GM12891 (cell line): ENCODE measurements around the gene FSTL4.
A peak's percentile ranks its signal among the peaks of the same experiment; 100 is the strongest.

Experiments
- DNase-seq: peaks from one replicate; pipeline ENCODE4 v3.0.0; 2011; ENCODE audit warnings: low spot score; ENCODE audit not compliant: insufficient read length
- FAIRE-seq: peaks from 2 replicates; lab custom pipeline; 2011; peaks lifted over from hg19 to GRCh38; lab: Jason Lieb, UNC
- PAX5 ChIP-seq: IDR thresholded peaks from 2 replicates; pipeline ENCODE4 v1.6.1; 2011; ENCODE audit warnings: low read length, moderate library complexity, mild to moderate bottlenecking; ENCODE audit not compliant: insufficient read depth, severe bottlenecking
- POLR2A ChIP-seq: IDR thresholded peaks from 2 replicates; pipeline ENCODE4 v1.6.1; 2011; ENCODE audit warnings: low read depth, low read length, control low read depth
- POLR2AphosphoS5 ChIP-seq: IDR thresholded peaks from 2 replicates; pipeline ENCODE4 v1.6.1; 2011; ENCODE audit warnings: low read depth, low read length, control low read depth
- POU2F2 ChIP-seq: IDR thresholded peaks from 2 replicates; pipeline ENCODE4 v1.6.1; 2011; ENCODE audit warnings: low read depth, mild to moderate bottlenecking, control low read depth, low read length, moderate library complexity
- SPI1 ChIP-seq: IDR thresholded peaks from 2 replicates; pipeline ENCODE4 v1.6.1; 2011; ENCODE audit warnings: low read depth, low read length, control low read depth
- TAF1 ChIP-seq: IDR thresholded peaks from 2 replicates; pipeline ENCODE4 v1.6.1; 2011; ENCODE audit warnings: low read depth, low read length, control low read depth

Gene FSTL4

DNA sequence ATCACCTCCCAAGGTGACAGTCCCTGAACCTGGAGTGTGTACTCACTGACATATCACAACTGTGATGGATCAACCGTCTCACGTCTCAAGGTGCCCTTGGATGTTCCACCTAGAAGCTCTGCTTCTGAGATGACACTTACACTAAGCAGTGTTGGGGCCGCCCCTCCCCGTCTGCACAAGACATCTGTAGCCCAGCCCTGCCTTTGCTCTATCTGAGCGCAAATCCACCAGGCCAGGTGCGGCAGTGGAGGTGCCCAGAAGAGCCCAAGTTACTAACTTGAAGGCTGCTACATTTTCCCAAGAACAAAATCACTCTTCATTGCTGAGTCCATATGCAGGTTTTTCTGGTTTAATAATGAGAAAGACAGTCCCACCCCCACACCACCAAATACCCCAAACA, 148.3 kb downstream of the FSTL4 start:
- DNase-seq: no peak
- FAIRE-seq: no peak
- TF ChIP-seq TAF1: no peak
- TF ChIP-seq POU2F2: no peak
- no peak for TF ChIP-seq PAX5
- no peak for TF ChIP-seq POLR2AphosphoS5
- TF ChIP-seq SPI1: no peak

DNA sequence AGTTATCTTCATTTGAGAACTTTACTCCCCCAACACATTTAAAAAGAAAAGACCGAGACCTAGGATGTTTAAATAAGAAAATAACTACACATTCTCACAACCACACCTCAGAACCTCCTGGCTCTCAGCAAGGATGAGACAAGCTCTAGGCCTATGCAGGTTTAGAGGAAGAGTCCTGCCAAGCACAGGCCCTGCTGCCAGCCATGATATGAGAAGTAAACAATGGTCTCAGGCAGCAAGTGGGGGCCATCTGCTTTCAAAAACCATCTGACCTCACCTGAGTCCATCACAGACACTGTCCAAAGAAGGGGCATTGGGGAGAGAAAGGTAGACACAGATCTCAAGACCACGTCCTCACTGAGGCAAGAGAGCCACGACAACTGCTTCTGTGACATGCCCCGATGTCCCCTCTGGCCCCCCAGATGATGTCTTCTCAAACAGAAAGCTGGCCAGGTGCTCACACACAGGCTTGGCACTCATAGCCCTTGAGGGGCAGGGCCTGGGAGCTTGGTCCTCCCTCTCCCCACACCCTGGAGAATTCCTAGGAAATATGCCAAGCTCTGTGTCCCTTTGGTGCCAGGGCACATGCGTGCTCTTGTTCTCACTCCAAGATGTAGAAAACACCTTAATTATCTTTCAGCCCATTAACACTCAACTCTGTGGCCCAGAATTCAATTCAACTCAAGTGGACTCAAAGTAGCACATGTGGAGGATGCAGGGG, 150.4 kb downstream of the FSTL4 start:
- no peak for TF ChIP-seq POLR2A
- no peak for TF ChIP-seq PAX5
- no peak for TF ChIP-seq POLR2AphosphoS5
- TF ChIP-seq POU2F2: no peak
- FAIRE-seq (no peak), DNase-seq (no peak)

GRCh38 chr5:133460172-133460758, 152.1 kb downstream of the FSTL4 start:
- peak; percentile 46 for DNase-seq
- TF ChIP-seq POU2F2 (no peak), PAX5 (no peak), POLR2A (no peak), POLR2AphosphoS5 (no peak), TAF1 (no peak), SPI1 (no peak)
- FAIRE-seq: peak; percentile 20

DNA sequence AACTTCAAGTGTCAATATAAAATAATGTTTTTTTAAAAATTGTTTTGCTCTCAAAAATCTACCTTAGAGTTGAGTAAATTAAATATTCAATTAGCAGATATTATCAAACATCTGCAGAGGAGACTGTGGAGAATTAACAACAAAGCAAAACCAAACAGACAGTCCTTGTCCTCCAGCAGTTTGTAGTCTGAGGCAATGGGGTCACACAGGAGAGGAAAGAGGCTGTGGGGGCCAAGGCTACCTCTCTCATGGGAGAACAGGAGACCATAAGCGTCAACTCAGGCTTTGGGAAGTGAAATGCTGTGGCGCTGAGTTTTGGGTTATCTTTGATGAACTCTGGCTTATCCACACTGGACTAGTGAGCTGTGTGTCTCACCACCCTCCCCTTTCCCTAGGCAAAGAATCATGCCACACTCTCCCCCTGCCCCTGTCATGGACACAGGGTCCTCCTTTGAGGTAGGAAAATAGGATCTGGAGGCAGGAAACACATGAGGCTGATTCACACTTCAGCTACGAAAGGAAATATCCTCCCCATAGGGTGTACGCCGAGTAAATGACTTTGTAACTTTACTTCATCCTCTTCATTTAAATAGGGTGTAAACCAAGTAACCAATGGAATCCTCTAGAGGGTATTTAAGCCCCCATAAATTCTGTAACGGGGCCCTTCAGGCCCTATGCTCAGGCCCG, 152.7 kb downstream of the FSTL4 start:
- no peak for DNase-seq
- FAIRE-seq: no peak
- TF ChIP-seq POLR2A: no peak
- no peak for TF ChIP-seq SPI1
- TF ChIP-seq POLR2AphosphoS5: no peak
- TF ChIP-seq POU2F2: no peak
- no peak for TF ChIP-seq TAF1
- no peak for TF ChIP-seq PAX5

GRCh38 chr5:133458435-133458834, 153.9 kb downstream of the FSTL4 start:
- DNase-seq: no peak
- no peak for TF ChIP-seq TAF1
- TF ChIP-seq POLR2AphosphoS5: no peak
- no peak for TF ChIP-seq POLR2A
- no peak for TF ChIP-seq PAX5
- no peak for TF ChIP-seq POU2F2
- TF ChIP-seq SPI1: no peak
- no peak for FAIRE-seq

- DNase-seq (no peak), FAIRE-seq (no peak)
These were observed 154.6 kb downstream of the FSTL4 start for GRCh38 chr5:133457439-133458355.

DNA sequence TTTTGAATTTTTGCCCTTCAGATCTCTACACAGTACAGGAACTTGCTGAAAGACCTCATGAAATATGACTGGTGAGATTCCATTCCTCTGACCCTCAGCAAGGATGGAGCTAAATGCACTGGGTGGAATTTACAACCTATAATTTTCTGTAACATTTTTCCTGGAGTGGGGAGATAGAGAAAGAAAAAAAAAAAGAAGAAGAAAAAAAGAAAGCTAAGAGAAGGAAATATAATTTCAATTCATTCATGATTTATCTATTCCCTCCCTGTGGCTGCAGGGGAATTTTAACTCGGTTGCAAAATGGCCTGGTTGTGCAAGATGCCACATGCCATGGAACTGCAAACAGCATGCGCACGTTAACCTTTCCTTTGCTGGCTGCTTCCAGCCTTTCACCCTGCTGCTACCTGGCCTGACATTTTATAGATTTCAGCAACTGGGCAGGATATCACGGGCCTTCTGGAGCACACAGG, 155.4 kb downstream of the FSTL4 start:
- no peak for DNase-seq
- FAIRE-seq: no peak
- TF ChIP-seq SPI1 (no peak), POLR2A (no peak), TAF1 (no peak), PAX5 (no peak), POU2F2 (no peak), POLR2AphosphoS5 (no peak)

More at GRCh38 chr5:133457439-133458355, 154.6 kb downstream of the FSTL4 start:
- TF ChIP-seq SPI1: no peak
- no peak for TF ChIP-seq TAF1
- TF ChIP-seq PAX5: no peak
- no peak for TF ChIP-seq POLR2AphosphoS5
- TF ChIP-seq POLR2A: no peak
- TF ChIP-seq POU2F2: no peak

DNA sequence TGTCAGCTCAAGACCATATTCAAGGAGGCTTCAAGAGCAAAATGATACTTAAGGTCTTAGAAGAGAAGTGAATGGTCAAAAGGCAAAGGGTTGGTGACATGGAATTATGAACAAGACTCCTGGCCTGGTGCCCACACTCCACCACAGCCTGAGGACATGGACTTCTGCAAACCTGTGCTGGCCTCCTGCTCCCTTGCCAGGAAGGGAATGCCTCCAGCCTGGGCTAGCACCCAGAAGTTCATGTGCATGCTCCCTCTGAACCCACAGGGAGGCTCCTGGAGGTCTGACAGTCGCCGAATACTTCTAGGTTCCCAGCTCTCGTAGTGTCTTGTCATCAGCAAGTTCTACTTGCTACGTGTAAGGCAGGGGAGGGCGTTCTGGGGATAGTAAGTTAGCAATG, 156.7 kb downstream of the FSTL4 start:
- DNase-seq (no peak), FAIRE-seq (no peak)
- TF ChIP-seq SPI1: no peak

DNA sequence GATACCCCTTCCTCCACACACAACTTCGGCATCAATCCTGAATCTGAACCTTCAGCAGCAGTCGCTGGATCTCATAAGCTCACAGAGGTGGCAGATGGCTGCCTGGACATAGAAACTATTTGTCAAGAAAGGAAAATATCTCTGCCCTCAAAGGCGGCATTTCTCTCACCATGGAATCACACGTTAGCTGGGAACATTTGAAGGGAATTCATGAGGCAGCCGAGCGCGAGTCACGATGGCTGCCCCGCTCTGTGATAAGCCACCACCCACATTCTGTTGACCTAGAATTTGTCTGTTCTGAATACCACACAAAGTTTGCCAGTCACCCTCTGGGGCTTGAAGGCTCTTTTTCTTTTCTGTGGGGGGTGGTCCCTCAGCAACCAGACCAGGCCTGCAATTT, 157.9 kb downstream of the FSTL4 start:
- FAIRE-seq: no peak
- no peak for DNase-seq
- TF ChIP-seq TAF1: no peak
- no peak for TF ChIP-seq POLR2A
- TF ChIP-seq PAX5: no peak
- TF ChIP-seq SPI1: no peak
- no peak for TF ChIP-seq POLR2AphosphoS5
- no peak for TF ChIP-seq POU2F2
